Suprapubic skin (tissue), 3 donors: ENCODE data around the gene LRRC8B.

Source experiments
- CTCF ChIP-seq, 2 donors: fragments of 200-600 bp in 1 of 2; fragments of 450-650 bp in 1 of 2; sonication (generic) in 1 of 2; IDR thresholded peaks; one replicate each; pipeline ENCODE4 v1.5.1; 2016 to 2019; ENCODE audit warnings: antibody characterized with exemption in 2 of 2, mild to moderate bottlenecking in 1 of 2, moderate library complexity in 1 of 2
- EP300 ChIP-seq: sonication (generic); formaldehyde crosslinking; IDR thresholded peaks from one replicate; pipeline ENCODE4 v1.6.1; 2017; ENCODE audit warnings: antibody characterized with exemption

GRCh38 chr1:89624314-89624713 is 99.7 kb downstream of the LRRC8B start:
- TF ChIP-seq EP300, result no peak
- no peak for TF ChIP-seq CTCF (IDR thresholded peaks at IDR 0.05)
